ENCODE data around the gene DHODH. TPM values are rescaled to one million over a fixed set of nuclear protein-coding genes. Genes with fewer than 3 reads are reported as not detected.
A peak's percentile ranks its signal among the peaks of the same experiment; 100 is the strongest.
"Not testable (repeated sequence)": the region's sequence is repeated elsewhere in the genome, so short reads cannot be mapped to it uniquely, and the experiment has no call there.

The DHODH gene
- polyA plus RNA-seq (ENCODE audit: insufficient read length in 4 of 4): 10 to 100 TPM; 13.0 to 19.8 (median 16.6) TPM

DNA sequence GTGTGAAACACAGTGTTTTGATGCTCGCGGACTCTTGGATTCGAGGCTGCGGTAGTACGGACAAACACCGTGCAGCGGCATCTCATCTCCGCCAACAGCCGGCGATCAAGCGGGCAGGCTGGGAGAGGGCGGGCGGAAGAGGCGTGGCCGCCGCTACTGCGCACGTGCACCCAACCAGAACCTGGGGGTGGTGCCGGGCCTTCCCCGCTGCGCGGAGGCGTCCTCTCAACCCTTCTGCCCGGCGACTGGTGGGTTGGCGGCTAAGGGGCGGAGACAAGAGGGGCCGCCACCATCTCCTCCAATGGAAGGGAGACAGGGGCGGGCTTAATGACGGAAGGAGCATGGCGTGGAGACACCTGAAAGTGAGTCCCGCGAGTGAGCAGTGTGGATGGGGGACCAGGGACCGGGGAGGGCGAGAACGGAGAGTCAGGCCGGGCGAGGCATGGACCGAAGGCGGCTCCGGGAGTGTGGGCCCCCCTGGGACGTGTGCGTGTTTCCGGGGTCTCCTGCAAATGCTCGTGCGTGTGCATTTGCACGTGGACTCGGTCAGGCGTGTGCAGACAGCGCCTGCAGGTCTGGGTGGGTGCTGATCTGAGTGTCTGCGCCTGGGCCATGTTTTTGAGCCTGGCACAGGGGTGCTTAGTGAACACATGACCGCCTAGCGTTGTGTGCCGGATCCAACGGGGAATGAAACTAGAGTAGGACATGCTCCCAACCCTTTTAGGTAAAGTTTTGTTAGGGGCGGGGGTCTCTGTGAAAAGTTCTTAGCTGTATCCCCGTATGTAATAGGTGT, at the start of gene DHODH:
DHODH (plus strand) TSS at position 321 of the 793 bp plus-strand sequence; CDS start at position 342, 21 bp downstream.
- peak; percentile 82 to 95 (median 88) for DNase-seq (ENCODE audit: low read depth in 4 of 4, low spot score in 2 of 4)

DNA sequence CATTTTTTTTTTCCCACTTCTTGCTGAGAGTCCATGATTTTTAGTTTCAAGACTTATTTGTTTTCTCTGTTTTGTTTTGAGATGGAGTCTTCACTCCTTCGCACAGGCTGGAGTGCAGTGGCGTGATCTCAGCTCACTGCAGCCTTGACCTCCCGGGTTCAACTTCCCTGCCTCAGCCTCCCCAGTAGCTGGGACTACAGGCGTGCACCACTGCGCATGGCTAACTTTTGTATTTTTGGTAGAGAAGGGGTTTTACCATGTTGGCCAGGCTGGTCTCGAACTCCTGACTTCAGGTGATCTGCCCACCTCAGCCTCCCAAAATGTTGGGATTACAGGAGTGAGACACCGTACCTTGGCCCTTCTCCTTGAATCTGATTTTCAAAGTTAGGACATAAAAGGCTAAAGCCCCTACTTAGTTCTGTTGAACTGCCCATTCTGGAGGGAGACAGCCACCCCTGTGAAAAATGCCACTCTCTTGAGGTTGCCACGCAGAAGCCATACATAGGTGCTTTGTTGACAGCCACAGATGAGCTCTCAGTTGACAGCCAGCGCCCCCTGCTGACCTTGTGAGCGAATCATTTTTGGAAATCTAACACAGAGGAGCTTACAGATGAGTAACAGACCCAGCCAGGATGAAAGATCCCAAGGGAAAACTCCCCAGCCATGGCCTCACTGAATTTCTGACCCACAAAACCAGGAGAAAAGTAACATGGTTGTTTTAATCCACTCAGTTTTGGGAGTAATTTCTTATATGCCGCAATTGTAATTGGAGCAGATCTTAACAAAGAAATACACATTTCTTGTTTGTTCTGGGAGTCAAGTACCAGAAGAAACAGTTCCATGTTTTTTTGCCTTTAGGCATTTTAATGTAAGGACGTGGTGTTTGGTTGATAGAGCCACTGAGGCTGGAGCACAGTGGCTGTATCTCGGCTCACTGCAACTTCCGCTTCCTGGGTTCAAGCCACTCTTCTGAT, 47.2 kb upstream of the DHODH start:
- peak; percentile 13 to 82 (median 62) for DNase-seq (ENCODE audit: low read depth in 4 of 4, low spot score in 2 of 4)

DNA sequence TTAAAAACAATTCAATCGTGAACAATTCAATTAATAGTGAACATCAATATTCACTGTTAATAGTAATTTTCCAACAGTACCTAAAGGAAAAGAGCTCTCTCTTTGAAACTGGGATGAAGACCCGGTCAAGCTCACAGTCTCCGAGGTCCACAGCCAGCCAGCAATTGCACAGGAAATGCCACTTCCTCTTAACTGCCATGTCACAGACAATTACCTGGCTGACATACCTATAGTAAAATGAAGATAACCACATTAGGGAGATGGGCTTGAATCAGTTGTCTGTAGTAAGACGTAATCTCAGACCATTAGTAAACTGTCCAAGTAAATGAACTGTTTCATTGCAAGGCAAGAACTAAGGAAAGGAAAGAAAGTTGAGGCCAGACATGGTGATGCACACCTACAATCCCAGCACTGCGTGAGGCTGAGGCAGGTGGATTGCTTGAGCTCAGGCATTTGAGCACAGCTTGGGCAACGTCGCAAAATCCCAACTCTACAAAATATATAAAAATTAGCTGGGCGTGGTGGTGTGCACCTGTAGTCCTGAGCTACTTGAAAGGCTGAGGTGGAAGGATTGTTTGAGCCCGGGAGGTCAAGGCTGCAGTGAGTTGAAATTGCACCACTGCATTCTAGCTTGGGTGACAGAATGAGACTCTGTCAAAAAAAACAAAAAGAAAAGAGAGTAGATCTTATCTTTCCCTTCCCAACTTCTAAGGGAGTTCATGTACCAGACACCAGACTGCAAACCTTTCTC, 45.2 kb upstream of the DHODH start:
- DNase-seq (ENCODE audit: low read depth in 4 of 4, low spot score in 2 of 4): no peak

DNA sequence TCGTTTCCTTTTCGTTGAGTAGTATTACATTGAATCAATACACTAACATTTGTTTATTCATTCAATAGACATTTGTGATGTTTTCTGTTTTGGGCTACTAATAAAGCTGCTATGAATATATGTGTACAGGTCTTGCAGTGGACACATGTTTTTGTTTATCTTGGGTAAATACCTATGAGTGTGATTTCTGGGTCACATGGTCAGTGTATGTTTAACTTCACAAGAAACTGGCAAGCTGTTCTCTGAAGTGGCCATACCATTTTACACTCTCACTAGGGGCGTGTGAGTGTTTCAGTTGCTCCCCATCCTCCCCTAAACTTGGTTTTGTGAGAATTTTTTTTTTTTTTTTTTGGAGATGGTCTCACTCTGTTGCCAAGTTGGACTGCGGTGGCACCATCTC, 43.3 kb upstream of the DHODH start:
- DNase-seq (ENCODE audit: low read depth in 4 of 4, low spot score in 2 of 4): no peak

DNA sequence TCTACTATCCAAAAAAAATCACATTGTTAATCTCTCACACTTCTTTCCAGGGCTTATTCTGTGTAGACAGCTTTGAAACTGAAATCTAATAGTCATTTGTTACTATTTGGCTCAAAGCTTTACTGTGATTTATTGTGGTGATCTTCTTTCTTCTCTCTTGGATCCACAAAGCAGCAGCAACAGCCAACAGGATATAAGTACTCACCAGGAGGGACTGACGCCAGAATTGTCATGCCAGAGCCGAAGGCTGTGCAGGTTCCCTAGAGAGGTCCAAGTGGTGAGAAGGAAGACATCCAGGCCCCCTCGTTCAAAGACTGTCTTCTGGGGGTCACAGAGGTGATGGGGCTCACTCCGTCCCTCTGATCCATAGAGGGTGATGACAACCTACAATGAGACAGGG, 41.6 kb upstream of the DHODH start:
- no peak for DNase-seq (ENCODE audit: low read depth in 4 of 4, low spot score in 2 of 4)

DNA sequence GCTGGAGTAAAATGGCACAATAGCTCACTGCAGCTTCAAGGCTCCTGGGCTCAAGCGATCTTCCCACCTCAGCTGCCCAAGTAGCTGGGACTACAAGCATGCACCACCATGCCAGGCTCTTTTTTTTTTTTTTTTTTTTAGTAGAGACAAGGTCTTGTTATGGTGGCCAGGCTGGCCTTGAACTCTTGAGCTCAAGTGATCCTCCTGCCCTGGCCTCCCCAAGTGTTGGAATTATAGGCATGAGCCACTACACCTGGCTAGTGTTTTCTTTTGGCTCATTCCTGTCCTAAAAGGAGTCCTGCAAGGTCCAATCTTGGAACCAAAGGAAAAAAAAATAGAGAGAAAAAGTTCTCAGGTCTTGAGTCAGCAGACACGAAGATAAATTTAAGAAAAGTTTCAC, 39.2 kb upstream of the DHODH start:
- DNase-seq (ENCODE audit: low read depth in 4 of 4, low spot score in 2 of 4): no peak

DNA sequence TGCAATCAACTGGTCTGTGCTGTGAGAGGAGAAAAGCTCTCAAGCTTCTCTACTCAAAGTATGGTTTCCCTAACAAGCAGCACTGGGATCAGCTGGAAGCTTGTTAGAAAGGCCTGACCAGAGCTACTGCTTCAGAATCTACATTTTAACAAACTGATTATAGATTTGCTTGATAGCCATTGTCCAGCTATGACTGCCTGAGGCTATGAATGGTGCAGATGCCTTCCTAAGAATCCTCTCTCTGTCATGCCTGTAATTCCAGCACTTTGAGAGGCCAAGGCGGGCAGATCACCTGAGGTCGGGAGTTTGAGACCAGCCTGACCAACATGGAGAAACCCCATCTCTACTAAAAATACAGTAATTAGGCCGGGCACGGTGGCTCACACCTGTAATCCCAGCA, 37.0 kb upstream of the DHODH start:
- DNase-seq (ENCODE audit: low read depth in 4 of 4, low spot score in 2 of 4): no peak

DNA sequence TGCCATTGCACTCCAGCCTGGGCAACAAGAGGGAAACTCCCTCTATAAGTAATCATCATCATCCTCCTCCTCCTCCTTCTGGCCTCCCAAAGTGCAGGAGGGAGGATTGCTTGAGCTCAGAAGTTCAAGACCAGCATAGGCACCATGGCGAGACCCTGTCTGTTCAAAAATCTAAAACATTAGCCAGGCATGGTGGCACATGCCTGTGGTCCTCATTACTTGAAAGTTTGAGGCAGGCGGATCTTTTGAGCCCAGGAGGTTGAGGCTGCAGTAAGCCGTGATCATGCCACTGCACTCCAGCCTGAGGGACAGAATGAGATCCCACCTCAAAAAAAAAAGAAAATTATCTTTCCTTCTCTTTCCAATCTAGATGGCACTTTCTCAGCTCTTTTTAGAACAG, 36.2 kb upstream of the DHODH start:
- DNase-seq (ENCODE audit: low read depth in 4 of 4, low spot score in 2 of 4): no peak

DNA sequence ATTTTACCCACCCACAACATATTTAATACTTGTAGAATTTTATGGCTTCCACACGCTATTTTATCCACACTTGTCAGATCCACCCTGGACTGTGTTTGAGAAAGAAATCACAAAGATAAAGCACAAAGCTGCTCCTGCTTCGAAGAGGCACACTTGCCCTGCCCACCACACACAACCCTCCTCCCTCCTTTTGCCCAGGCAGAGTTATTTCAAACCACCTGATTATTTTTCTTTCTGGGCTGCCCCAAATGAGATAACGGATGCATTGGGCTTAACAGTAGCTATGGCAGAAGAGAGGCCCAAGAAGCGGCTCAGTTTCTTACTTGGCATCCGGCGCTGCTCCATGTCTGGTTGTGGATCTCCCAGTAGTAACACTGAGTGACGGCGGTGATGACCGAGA, 35.5 kb upstream of the DHODH start:
- no peak for DNase-seq (ENCODE audit: low read depth in 4 of 4, low spot score in 2 of 4)

DNA sequence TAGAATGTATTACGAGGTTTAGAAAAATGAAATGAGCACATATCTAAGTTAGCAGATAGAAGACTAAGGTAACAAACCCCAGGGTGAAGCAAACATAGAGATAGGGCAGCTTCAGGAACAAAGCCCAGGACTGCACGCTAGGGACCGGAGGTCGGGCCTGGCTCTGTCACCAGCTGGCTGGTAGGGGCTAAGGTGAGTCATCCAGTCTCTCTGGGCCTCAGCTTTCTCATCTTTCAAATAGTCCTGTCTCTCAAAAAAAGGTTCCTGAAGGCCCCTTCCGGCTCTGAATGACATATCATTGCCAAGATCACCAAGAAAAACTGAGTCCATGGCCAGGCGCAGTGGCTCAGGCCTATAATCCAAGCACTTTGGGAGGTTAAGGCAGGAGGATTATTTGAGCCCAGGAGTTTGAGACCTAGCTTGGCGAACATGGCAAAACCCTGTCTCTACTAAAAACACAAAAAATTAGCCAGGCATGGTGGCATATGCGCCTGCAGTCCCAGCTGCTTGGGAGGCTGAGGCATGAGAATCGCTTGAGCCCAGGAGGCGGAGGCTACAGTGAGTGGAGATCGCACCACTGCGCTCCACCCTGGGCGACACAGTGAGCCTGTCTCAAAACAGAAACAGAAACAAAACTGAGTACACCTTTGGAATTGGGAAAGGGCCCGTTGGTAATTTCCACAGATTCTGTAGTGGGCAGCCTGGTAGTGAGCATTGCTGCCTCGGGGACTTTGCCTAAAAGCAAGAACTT, 34.3 kb upstream of the DHODH start:
- no peak for DNase-seq (ENCODE audit: low read depth in 4 of 4, low spot score in 2 of 4)

DNA sequence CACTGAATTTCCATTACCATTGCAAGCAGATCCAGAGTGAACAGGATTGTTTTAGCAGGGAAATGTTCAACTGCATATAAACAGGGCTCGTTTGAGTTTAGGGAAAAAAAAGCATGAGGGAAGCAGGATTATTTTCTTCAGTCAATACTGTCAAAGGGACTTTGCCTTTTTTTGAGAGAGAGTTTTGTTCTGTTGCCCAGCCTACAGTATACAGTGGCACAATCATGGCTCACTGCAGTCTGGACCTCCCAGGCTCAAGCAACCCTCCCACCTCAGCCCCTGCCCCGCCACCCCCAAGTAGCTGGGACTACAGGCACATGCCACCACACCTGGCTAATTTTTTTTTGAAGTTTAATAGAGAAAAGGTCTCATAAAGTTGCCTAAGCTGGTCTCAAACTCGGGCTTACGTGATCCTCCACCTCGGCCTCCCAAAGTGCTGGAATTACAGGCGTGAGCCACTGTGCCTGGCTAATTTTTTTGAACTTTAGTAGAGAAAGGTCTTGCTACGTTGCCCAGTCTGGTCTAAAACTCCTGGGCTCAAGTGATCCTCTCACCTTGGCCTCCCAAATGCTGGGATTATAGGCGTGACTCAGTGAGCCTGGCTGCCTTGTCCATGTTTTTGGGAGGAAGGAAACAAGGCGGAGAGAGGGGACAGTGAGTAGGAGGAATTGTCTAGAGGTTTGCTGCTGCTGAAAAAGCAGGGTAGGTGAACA, 23.1 kb upstream of the DHODH start:
- no peak for DNase-seq (ENCODE audit: low read depth in 4 of 4, low spot score in 2 of 4)

DNA sequence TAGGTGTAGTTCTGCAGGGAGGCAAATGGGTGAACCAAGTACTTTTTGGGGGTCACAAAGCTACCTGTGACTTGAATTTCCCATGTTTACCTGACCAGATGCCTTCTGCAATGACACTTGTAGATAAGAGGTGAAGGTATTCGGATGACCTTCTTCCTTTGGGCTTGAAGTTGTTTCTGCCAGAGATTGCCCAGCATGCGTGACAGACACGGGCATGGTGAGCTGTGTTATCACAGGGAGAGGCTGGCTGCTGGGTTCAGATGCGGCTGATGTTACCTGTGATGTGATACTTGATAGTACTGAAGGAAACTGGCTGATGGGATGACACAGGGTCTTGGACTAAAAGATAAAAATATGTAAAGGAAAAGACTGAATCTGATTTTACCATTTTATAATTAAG, 22.4 kb upstream of the DHODH start:
- no peak for DNase-seq (ENCODE audit: low read depth in 4 of 4, low spot score in 2 of 4)

DNA sequence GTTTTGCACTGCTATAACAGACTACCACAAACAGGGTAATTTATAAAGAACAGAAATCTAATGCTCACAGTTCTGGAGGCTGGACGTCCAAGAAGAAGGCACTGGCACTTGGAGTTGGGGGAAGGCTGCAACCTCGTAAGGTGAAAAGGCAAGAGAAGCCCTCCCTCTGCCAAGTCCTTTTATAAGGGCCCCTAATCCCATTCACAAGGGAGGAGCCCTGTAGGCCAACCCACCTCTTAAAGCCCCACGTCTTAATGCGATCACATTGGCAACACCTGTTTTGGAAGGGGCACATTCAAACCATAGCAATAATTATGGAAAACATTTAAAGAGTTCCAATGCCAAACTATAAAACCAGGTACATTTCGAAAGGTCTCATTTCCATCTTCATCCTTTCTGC, 13.5 kb upstream of the DHODH start:
- DNase-seq (ENCODE audit: low read depth in 4 of 4, low spot score in 2 of 4): no peak

DNA sequence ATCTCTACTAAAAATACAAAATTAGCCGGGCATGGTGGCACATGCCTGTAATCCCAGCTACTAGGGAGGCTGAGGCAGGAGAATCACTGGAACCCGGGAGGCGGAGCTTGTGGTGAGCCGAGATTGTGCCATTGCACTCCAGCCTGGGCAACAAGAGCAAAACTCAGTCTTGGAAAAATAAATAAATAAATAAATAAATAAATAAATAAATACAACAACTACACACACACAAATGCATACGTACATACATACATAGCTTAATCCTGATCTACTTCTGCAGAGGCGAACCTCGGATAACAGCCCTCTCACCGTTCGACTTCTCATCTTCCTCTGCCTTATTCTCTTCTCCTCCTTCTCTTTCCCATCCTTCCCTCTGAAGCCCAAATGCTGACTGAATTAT, 11.0 kb upstream of the DHODH start:
- DNase-seq (ENCODE audit: low read depth in 4 of 4, low spot score in 2 of 4): not testable (repeated sequence)

DNA sequence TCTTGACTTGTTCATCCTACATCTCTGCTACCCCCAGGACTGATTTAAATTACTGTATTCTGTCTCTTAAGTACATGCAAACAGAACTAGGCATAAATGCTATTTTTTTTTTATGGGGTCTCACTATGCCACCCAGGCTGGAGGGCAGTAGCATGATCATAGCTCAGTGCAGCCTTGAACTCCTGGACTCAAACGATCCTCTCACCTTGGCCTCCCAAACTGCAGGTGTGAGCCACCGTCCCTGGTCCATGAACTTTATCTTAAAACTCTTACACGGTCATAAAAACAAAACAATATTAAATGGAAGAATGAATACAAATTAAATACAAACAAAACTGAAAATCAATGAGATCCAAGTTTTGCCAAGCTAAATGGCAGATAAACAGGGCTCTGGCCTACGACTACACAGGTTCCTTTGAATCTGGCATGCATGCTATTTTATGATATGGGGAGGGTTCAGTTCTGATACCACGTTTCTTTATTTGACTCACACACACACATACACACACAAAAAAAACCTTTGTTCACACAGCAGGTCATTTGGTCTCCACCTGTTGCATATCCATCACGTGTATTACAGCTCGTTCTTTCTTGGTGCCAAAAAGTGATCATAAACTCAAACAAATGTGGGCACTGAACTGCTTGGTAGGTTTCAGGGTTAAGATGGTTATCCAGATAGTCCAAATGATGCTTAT, 7.2 kb upstream of the DHODH start:
- no peak for DNase-seq (ENCODE audit: low read depth in 4 of 4, low spot score in 2 of 4)

DNA sequence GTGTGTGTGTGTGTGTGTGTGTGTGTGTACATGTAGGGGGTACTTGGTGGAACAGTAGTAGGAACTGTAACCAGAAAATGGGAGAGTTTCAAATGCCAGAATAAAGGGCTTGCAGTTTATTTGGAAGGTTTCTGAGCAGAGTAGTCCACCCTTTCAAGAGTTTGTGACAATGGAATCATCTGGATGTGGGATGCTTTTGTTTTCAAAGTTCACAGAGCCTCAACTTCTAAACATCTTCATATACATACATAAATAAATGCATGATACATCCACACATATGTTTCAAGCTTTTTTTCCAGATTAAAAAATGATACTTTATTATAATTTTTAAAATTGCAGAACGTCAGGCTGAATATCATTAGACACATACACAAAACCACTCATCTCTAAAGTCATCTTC, 5.9 kb upstream of the DHODH start:
- no peak for DNase-seq (ENCODE audit: low read depth in 4 of 4, low spot score in 2 of 4)

DNA sequence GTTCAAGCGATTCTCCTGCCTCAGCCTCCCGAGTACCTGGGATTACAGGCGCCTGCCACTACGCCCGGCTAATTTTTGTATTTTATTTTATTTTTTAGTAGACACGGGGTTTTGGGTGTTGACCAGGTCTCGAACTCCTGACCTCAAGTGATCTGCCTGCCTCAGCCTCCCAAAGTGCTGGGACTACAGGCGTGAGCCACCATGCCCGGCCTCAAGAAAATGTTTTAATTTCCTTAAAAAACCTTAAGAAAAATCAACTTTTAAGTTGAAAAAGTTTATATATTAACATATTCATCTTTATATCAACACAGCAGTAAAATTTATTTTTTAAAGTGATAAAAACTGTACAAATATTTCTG, 500 bp upstream of the DHODH start:
- DNase-seq (ENCODE audit: low read depth in 4 of 4, low spot score in 2 of 4): not testable (repeated sequence)

DNA sequence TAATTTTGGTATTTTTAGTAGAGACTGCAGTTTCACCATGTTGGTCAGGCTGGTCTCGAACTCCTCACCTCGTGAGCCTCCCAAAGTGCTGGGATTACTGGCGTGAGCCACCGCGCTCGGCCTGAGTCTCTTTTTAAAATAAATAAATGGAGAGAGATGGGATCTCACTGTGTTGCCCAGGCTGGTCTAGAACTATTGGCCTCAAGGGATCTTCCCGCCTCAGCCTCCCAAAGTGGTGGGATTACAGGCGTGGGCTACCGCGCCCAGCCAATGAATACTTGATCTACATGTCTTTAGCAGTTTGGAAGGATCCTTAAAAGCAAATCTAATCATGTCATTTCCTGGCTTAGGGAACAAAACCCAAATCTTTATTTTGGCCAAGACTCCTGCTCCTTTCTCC, 1.2 kb downstream of the DHODH start:
- DNase-seq (ENCODE audit: low read depth in 4 of 4, low spot score in 2 of 4): no peak

DNA sequence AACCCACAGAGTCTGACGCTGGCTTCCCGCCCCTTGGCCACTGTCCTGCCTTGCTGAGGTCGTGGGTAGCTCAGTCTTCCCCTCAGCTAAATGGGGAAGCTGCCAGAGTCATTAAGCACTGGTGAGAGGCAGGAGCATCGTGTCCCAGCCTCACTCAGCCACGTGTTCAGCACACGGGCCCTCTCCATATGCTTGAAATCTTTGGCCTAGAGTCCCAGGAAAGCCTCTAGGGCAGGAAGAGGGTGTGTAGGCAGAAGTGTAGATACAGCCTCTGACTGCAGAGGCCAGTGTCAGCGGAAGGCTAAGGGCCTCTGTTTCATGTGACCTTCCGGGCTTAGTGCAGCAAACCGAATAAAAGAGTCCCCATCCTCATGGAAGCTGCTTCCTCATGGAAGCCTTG, 4.1 kb downstream of the DHODH start:
- DNase-seq (ENCODE audit: low read depth in 4 of 4, low spot score in 2 of 4): no peak

Data from left renal cortex interstitium (tissue), 4 donors.